GM10266 (cell line): ENCODE measurements around the gene PAK5.

Experiments used
- DNase-seq: peaks from one replicate; pipeline ENCODE4 v3.0.0; 2012; ENCODE audit errors: extremely low spot score
- CTCF ChIP-seq: IDR thresholded peaks from 2 replicates; pipeline ENCODE4 v1.5.1; 2012; ENCODE audit warnings: mild to moderate bottlenecking, low read depth; ENCODE audit not compliant: control insufficient read depth, insufficient read depth; ENCODE audit errors: missing control alignments

The PAK5 gene

GRCh38 chr20:9637889-9638288, 201.0 kb downstream of the PAK5 start:
- TF ChIP-seq CTCF = no peak
- DNase-seq = no peak

- no peak for DNase-seq
- TF ChIP-seq CTCF = no peak
Observed at GRCh38 chr20:9635750-9636149, 203.1 kb downstream of the PAK5 start.

GRCh38 chr20:9634327-9634726, 204.5 kb downstream of the PAK5 start:
- TF ChIP-seq CTCF = no peak
- no peak for DNase-seq

- no peak for TF ChIP-seq CTCF
- no peak for DNase-seq
Observed at GRCh38 chr20:9632991-9633390, 205.9 kb downstream of the PAK5 start.

GRCh38 chr20:9632265-9632664, 206.6 kb downstream of the PAK5 start:
- no peak for TF ChIP-seq CTCF
- no peak for DNase-seq

GRCh38 chr20:9630554-9630953, 208.3 kb downstream of the PAK5 start:
- no peak for DNase-seq
- TF ChIP-seq CTCF = no peak

GRCh38 chr20:9629831-9630230, 209.0 kb downstream of the PAK5 start:
- TF ChIP-seq CTCF = no peak
- no peak for DNase-seq
